ENCODE measurements around the gene CD52. TPM values are rescaled to one million over a fixed set of nuclear protein-coding genes. Genes with fewer than 3 reads are reported as not detected.
"Not testable (repeated sequence)": the region's sequence is repeated elsewhere in the genome, so short reads cannot be mapped to it uniquely, and the experiment has no call there.

The CD52 gene
- total RNA-seq, 1 donor from 2014 or later: 243 TPM

DNA sequence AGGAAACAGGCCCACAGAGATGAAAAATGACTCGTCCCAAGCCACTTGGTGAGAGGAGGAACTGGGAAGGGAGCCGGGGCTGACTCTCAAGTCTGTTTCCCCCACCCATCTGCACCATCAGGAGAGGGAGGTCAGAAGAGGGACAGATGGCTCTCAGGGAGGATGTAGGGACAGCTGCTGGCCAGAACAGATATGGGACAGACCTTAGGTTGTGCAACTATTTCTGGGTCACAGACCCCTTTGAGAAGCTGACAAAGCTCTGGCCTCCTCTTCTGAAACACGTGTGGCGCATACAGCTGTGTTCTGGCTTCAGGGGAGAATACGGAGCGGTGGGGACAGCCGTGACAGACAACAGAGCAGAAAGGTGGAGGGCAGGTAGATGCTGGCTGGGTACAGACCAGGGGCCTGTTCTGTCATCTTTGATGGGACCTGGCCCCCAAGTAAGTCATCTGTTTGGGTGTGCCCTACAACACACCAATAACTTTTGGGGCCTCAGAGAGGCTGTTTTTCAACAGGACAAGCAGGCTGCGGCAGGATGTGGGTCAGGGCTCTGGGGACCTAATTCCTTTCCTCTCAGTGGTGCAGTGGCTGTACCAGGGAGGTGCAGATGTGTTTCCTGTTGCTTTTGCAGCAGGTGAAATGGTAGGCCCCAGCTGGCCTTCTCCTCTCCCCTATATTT lies 30.6 kb upstream of the CD52 start:
- no peaks in the 10 kb centered on the region for H3K9me3 Mint-ChIP-seq
- peak overlapping the region; percentile 69 for H3K4me3 Mint-ChIP-seq (ENCODE audit: low read depth)
- H3K27ac Mint-ChIP-seq: peak overlapping the region; percentile 100
- intact Hi-C loops (cut with micrococcal nuclease): loop anchor here (10.0 kb wide), 1 partner anchor 258 kb away; no protein-coding TSS in a partner anchor
- peaks cover 80% of the 10 kb centered on the region for H3K4me1 Mint-ChIP-seq (ENCODE audit: low read depth)
- H3K27me3 Mint-ChIP-seq (ENCODE audit: low read depth): no peaks in the 10 kb centered on the region
- H3K36me3 Mint-ChIP-seq (ENCODE audit: low read depth): peaks cover 27% of the 10 kb centered on the region
- peak; percentile 75 for DNase-seq (ENCODE audit: low spot score)

DNA sequence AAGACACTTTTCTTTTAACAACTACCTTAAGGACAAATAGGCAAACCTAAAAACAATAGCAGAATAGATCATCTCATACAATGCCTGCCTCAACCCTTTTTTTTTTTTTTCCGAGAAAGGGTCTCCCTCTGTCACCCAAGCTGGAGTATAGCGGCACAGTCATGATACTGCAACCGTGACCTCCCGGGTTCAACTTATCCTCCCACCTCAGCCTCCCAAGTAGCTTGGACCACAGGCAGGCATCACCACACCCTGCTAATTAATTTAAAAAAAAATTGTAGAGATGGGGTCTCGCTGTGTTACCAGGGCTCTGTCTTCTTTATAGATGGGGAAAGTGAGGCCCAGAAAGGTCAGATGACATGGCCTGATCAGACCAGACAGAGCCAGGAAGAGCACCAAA lies 29.9 kb upstream of the CD52 start:
- Mint-ChIP-seq H3K4me1 (ENCODE audit: low read depth) (peaks cover 75% of the 10 kb centered on the region), H3K9me3 (no peaks in the 10 kb centered on the region), H3K27me3 (ENCODE audit: low read depth) (no peaks in the 10 kb centered on the region), H3K27ac (peak overlapping the region; percentile 100), H3K36me3 (ENCODE audit: low read depth) (peaks cover 21% of the 10 kb centered on the region), H3K4me3 (ENCODE audit: low read depth) (peak overlapping the region; percentile 69)
- no peak for DNase-seq (ENCODE audit: low spot score)
- intact Hi-C loops (cut with micrococcal nuclease): loop anchor here (1.0 to 10.0 kb wide), 4 partner anchors 12 to 257 kb away; no protein-coding TSS in a partner anchor

DNA sequence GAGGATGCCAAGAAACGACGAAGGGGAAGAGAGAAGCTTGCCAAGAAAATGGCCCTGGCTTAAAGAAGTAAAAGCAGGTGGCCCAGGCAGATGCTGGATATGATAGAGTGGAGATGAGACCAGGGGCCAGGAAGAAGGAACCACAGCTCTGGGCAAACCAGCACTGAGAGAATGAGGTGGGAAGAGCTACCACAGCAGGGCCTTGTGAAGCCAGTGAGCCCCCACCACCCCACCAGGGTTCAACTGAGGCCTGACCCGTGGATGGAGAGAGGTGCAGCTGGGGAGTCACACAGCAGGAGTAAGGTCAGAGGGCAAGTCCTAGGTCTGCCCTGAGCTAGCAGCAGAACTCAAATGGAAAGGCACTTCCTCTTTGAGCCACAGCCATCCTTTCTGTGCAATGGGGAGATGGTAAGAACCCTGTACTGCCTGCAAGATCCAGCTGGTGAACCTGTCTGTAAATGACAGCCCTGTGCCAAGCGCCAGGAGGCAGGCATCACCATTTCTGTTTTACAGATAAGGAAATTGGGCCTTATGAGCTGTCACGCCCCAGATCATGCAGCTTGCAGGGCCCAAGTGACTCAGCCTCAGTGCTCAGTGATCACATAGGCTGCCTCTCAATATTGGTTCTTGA lies 29.3 kb upstream of the CD52 start:
- peaks cover 69% of the 10 kb centered on the region for H3K4me1 Mint-ChIP-seq (ENCODE audit: low read depth)
- H3K27me3 Mint-ChIP-seq (ENCODE audit: low read depth): no peaks in the 10 kb centered on the region
- H3K9me3 Mint-ChIP-seq: no peaks in the 10 kb centered on the region
- H3K36me3 Mint-ChIP-seq (ENCODE audit: low read depth): peaks cover 15% of the 10 kb centered on the region
- DNase-seq (ENCODE audit: low spot score): peak; percentile 57
- peak overlapping the region; percentile 100 for H3K27ac Mint-ChIP-seq
- H3K4me3 Mint-ChIP-seq (ENCODE audit: low read depth): peak overlapping the region; percentile 38
- intact Hi-C loops (cut with micrococcal nuclease): loop anchor here (1.0 to 10.0 kb wide), 4 partner anchors 12 to 256 kb away; no protein-coding TSS in a partner anchor

DNA sequence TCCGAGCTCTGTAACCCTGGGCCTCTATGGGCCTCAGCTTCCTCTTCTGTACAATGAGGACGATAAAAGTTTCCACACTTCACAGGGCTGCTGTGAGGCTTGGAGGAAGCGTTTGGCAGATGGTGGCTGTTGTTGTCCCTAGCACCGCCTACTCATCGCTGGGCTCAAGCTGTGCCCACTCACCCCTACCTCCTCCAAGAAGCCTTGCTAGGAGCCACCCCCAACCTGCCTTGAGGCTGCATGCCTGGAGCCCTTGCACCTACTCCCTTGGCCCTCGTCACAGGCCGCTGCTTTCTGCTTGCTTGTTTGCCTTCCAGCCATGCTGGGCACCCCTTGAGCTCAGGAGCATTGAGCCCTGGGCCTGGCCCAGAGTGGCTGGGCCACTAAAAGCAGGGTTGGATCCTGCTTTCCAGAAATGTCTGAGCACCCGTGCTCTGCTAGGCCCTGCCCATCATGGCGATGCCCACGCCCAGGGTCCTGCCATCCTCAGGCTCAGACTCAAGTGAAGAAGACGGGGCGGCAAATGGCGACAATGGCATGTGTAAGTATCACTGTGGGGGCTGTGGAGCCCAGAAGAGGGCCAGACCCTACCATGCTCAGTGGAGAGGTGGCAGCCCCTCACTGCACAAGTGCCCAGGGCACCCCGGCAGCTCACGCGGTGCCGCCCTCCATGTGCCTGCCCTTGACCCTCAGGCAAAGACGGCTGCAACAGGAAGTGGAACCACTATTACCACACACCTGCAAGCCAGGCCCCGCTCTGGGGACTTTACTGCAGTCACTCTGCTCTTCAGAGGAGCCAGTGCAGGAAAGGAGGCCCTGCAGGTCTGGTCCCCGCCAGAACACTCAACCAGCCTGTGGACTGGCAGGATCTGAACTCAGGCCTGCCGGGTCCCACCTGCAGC lies 28.3 kb upstream of the CD52 start:
- Mint-ChIP-seq H3K4me1 (ENCODE audit: low read depth) (peaks cover 60% of the 10 kb centered on the region), H3K27me3 (ENCODE audit: low read depth) (no peaks in the 10 kb centered on the region), H3K9me3 (no peaks in the 10 kb centered on the region), H3K27ac (peak overlapping the region; percentile 100), H3K4me3 (ENCODE audit: low read depth) (no peak overlapping the region), H3K36me3 (ENCODE audit: low read depth) (peaks cover 9% of the 10 kb centered on the region)
- DNase-seq (ENCODE audit: low spot score): no peak
- intact Hi-C loops (cut with micrococcal nuclease): loop anchor here (10.0 kb wide), 1 partner anchor 255 kb away; no protein-coding TSS in a partner anchor

DNA sequence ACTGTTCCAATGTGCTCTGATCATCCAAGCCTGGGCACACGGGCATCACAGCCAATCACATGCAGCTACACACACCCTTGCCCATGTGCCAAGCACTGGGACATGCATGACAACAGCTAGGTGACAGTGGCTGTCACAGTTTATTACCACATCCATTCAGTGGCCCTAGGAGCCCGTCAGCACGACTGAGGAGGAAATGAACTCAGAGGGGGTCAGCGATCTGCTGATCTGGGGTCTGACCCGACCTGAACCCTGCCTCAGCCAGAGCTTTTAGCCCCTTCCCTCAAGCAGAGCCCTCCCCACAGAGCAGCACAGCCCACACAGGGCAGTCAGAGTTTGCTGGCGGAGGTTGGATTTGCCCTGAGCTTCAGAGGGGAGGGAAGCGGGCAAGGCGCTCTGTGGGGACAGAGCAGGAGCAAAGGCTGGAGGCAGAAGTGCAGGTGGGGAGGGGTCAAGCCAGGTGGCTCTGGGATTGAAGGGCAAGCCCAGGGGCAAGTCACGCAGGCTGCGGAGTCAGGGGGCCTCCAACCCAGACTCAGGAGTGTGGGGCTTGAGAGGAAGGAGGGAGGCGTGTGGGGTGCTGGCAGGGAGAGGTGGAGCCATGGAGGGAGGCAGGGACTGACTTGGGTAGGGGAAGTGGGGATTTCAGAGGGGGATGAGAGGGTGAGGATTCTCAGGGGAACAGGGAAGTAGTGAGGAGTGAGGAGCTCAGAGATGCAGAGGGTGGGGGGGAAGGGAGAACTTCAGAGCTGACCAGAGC lies 27.5 kb upstream of the CD52 start:
- Mint-ChIP-seq H3K27me3 (ENCODE audit: low read depth) (no peaks in the 10 kb centered on the region), H3K9me3 (no peaks in the 10 kb centered on the region), H3K4me1 (ENCODE audit: low read depth) (peaks cover 51% of the 10 kb centered on the region), H3K4me3 (ENCODE audit: low read depth) (peak overlapping the region; percentile 38), H3K27ac (peak overlapping the region; percentile 100), H3K36me3 (ENCODE audit: low read depth) (peaks cover 3% of the 10 kb centered on the region)
- intact Hi-C loops (cut with micrococcal nuclease): no loop called here
- no peak for DNase-seq (ENCODE audit: low spot score)

DNA sequence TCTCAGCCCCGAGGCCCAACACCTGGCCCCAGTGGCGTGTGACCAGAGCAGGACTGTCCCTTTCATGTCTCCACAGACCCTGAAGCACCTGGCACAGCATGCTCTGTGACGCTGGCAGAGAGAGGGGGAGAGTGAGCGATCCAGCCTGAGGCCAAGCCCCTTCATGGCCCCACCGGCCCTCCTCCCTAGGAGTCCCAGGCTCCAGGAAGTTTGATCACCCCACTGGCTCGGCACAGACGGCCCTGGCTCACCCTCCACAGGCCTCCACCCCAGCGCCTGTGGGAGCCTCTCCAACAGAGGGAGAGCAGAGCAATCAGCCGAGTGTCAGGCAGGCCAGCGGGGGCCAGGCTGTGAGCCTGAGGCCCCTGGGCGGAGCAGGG lies 26.9 kb upstream of the CD52 start:
- DNase-seq (ENCODE audit: low spot score): no peak
- Mint-ChIP-seq H3K4me1 (ENCODE audit: low read depth) (peaks cover 48% of the 10 kb centered on the region), H3K27me3 (ENCODE audit: low read depth) (no peaks in the 10 kb centered on the region), H3K4me3 (ENCODE audit: low read depth) (no peak overlapping the region), H3K27ac (no peak overlapping the region), H3K36me3 (ENCODE audit: low read depth) (peaks cover 5% of the 10 kb centered on the region), H3K9me3 (no peaks in the 10 kb centered on the region)
- intact Hi-C loops (cut with micrococcal nuclease): no loop called here

DNA sequence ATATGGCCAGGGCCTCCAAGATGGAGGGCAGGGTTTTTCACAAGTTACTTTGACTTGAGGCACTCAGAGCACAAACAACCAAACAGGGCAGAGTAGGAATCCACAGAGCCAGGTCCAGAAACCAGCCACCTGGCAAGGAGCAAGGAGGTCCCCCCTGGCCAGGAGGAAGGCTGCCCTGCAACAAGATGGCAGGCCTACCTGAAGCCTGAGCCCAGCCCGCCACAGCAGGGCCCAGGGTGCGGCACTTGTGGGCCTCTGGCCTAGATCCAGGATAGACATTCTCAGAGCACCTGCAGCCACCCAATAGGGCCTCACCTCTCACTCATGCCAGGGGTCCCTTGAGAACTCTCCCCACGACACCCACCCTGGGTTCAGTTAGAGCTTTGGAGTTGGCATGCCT lies 26.3 kb upstream of the CD52 start:
- intact Hi-C loops (cut with micrococcal nuclease): no loop called here
- Mint-ChIP-seq H3K4me1 (ENCODE audit: low read depth) (peaks cover 42% of the 10 kb centered on the region), H3K9me3 (no peaks in the 10 kb centered on the region), H3K27ac (no peak overlapping the region), H3K27me3 (ENCODE audit: low read depth) (no peaks in the 10 kb centered on the region), H3K4me3 (ENCODE audit: low read depth) (no peak overlapping the region), H3K36me3 (ENCODE audit: low read depth) (peaks cover 5% of the 10 kb centered on the region)
- no peak for DNase-seq (ENCODE audit: low spot score)

DNA sequence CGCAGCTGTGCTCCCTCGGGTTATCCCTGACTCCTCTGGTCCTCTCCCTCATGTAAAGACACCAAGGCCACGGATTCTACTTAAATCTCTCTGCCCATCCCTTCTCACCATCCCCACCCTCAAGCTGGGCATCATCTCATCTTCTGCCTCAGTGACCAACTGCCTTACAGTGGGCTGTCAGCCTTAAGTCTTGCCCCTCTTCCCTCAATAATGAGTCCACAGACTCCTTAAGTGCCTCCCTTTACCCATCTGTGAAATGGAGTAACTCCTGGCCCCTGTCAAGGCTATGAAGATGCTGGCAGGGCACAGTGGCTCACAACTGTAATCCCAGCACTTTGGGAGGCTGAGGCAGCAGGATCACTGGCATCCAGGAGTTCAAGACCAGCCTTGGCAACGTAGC lies 25.8 kb upstream of the CD52 start:
- no peak for DNase-seq (ENCODE audit: low spot score)
- peaks cover 5% of the 10 kb centered on the region for H3K36me3 Mint-ChIP-seq (ENCODE audit: low read depth)
- peak overlapping the region; percentile 60 for H3K27ac Mint-ChIP-seq
- intact Hi-C loops (cut with micrococcal nuclease): no loop called here
- H3K4me3 Mint-ChIP-seq (ENCODE audit: low read depth): no peak overlapping the region
- no peaks in the 10 kb centered on the region for H3K27me3 Mint-ChIP-seq (ENCODE audit: low read depth)
- no peaks in the 10 kb centered on the region for H3K9me3 Mint-ChIP-seq
- peaks cover 37% of the 10 kb centered on the region for H3K4me1 Mint-ChIP-seq (ENCODE audit: low read depth)

DNA sequence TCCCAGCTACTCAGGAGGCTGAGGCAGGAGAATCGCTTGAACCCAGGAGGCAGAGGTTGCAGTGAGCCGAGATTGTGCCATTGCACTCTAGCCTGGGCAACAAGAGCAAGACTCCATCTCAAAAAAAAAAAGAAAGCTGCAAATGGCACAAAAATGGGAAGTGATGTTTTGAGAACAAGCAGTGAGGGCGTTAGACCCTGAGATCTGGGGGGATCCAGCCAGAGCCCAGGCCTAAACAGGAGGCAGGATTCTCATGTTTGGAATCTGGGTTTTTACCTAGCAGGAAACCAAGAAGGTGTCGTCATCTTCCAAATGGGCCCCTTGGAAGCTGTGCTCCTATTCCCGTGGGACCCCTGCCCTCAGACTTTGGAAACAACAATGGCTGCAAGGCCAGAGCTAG lies 25.0 kb upstream of the CD52 start:
- H3K27ac Mint-ChIP-seq: not testable (repeated sequence)

DNA sequence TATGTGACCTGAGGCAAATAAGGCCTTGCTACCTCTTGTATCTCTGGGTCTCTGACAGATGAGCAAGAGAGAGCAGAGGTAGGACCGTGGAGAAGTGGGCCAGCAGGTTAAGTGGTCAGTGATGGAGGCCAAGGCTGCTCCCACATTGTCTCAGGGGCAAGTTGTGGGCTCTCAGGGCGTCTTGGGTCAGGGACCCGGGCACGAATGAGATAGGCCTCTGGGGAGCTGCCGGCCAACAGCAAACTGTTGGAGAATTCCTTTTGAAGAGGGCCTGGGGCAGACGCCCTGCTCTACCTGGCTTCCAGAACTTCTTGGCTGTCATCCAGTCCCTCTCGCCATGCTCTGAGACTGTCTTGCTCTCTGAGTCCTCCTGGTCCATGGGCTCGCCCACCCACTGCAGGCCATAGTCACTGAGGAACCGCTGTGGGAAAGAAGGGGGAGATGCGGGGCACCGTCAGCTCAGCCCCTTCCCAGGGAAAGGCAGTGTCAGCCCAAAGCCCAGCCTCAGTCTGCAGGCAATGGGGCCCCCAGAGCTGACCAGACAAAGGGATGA lies 23.8 kb upstream of the CD52 start:
- Mint-ChIP-seq H3K4me3 (ENCODE audit: low read depth) (no peak overlapping the region), H3K4me1 (ENCODE audit: low read depth) (peaks cover 17% of the 10 kb centered on the region)

More for the DNA sequence above, 25.0 kb upstream of the CD52 start:
- peaks cover 29% of the 10 kb centered on the region for H3K4me1 Mint-ChIP-seq (ENCODE audit: low read depth)
- DNase-seq (ENCODE audit: low spot score); H3K36me3 Mint-ChIP-seq (ENCODE audit: low read depth); H3K27me3 Mint-ChIP-seq (ENCODE audit: low read depth); H3K4me3 Mint-ChIP-seq (ENCODE audit: low read depth); H3K9me3 Mint-ChIP-seq; intact Hi-C loops (cut with micrococcal nuclease): not testable (repeated sequence)

DNA sequence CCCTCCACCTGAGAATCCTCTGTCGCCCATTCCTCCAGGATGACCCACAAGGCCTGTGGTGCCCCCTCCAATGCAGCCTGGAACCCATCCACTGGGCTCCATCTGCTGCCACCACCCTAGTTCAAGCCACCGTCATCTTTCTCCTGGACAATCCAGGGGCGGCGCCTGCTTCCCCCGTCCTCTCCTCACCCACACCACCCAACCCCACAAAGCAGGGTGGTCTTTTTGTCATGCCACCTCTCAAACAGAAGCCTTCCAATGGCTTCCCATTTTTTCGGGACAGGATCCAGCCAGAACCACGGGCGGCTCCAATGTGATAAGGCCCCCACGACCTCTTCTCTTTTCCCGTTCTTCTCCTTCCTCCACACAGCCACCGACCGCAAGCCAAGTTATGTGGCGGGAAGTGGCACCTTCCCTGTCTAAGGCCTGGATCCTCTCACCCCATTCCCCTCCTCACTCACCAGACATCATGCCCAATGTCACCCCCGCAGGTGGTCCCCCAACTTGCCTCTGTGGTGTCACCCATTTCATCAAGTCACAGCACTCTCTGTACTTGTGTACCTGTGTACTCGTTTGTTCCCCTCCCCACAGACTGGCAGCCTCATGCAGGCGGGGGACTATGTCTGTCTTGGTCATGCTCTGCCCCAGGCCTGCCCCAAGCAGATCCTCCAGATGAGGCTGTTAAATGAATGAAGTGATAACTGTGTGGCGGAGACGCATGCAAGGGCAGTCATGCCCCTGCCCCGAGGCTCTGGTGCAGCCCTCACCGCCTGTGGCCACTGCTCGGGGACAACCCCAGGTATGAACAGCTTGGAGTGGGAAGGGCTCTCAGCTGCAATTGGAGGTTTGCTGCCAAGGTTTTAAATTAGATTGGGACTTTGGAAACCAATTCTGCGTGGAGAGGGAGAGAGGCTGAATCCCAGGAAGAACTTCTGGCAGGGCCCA lies 22.3 kb upstream of the CD52 start:
- DNase-seq (ENCODE audit: low spot score): no peak
- Mint-ChIP-seq H3K36me3 (ENCODE audit: low read depth) (peaks cover 3% of the 10 kb centered on the region), H3K27me3 (ENCODE audit: low read depth) (no peaks in the 10 kb centered on the region), H3K27ac (no peak overlapping the region), H3K4me1 (ENCODE audit: low read depth) (peaks cover 4% of the 10 kb centered on the region), H3K9me3 (no peaks in the 10 kb centered on the region), H3K4me3 (ENCODE audit: low read depth) (no peak overlapping the region)
- intact Hi-C loops (cut with micrococcal nuclease): no loop called here

More for the DNA sequence above, 23.8 kb upstream of the CD52 start:
- intact Hi-C loops (cut with micrococcal nuclease): no loop called here
- no peak overlapping the region for H3K27ac Mint-ChIP-seq
- H3K27me3 Mint-ChIP-seq (ENCODE audit: low read depth): no peaks in the 10 kb centered on the region
- H3K36me3 Mint-ChIP-seq (ENCODE audit: low read depth): peaks cover 3% of the 10 kb centered on the region
- no peak for DNase-seq (ENCODE audit: low spot score)
- no peaks in the 10 kb centered on the region for H3K9me3 Mint-ChIP-seq
